NB4 (cell line): Measurements from ENCODE around the gene ATXN2L.

Experiments used
- CTCF ChIP-seq: IDR thresholded peaks from one replicate; pipeline ENCODE4 v1.5.1; 2012; ENCODE audit warnings: low read depth, low read length
- MAX ChIP-seq: IDR thresholded peaks from 2 replicates; pipeline ENCODE4 v1.6.1; 2011; ENCODE audit warnings: low read depth, low read length
- POLR2A ChIP-seq: IDR thresholded peaks from 2 replicates; pipeline ENCODE4 v1.6.1; 2011; ENCODE audit warnings: mild to moderate bottlenecking; ENCODE audit not compliant: insufficient read length; ENCODE audit errors: extremely low read depth

- no peak for TF ChIP-seq CTCF
- no peak for TF ChIP-seq POLR2A
- no peak for TF ChIP-seq MAX
Observed at GRCh38 chr16:28839004-28839639, 16.3 kb downstream of the ATXN2L start.
